CD4-positive, CD25-positive, alpha-beta regulatory T cell (primary cell): ENCODE data around the gene CYTIP. TPM values are rescaled to one million over a fixed set of nuclear protein-coding genes. Genes with fewer than 3 reads are reported as not detected.

Experiments
- ATAC-seq, 2 donors: fragments of 150-1000 bp; cut with Tn5 transposase; one replicate each; pipeline ENCODE4 v1.10.0; 2021; ENCODE audit warnings: low read depth in 2 of 2, moderate number of reproducible peaks in 2 of 2, moderate library complexity in 1 of 2
- DNase-seq, 3 donors: peaks; one replicate each; pipeline versions ENCODE4 v3.0.0 to v3.0.0-alpha.2; 2012 to 2022; ENCODE audit warnings: mixed read lengths in 1 of 3
- H3K27ac ChIP-seq: one replicate; pipeline ENCODE4 v1.7.0; 2013; ENCODE audit warnings: mild to moderate bottlenecking, low read length; ENCODE audit not compliant: insufficient read depth, poor library complexity, severe bottlenecking
- H3K27me3 ChIP-seq: one replicate; pipeline ENCODE4 v1.7.0; 2013; ENCODE audit warnings: low read length; ENCODE audit not compliant: control insufficient read depth, insufficient read depth
- H3K36me3 ChIP-seq: one replicate; pipeline ENCODE4 v1.7.0; 2013; ENCODE audit warnings: mild to moderate bottlenecking, low read length, moderate library complexity; ENCODE audit not compliant: control insufficient read depth, insufficient read depth
- H3K4me1 ChIP-seq: 2 replicates; pipeline ENCODE4 v1.7.0; 2013; ENCODE audit warnings: mild to moderate bottlenecking, low read length; ENCODE audit not compliant: insufficient read depth, control insufficient read depth, poor library complexity, severe bottlenecking
- H3K4me3 ChIP-seq: one replicate; pipeline ENCODE4 v1.7.0; 2013; ENCODE audit warnings: low read depth, mild to moderate bottlenecking, low read length, moderate library complexity
- H3K9me3 ChIP-seq, 2 experiments: 1 replicate in 1 of 2; 2 replicates in 1 of 2; pipeline ENCODE4 v1.7.0; 2013; ENCODE audit warnings: low read length in 2 of 2, mild to moderate bottlenecking in 1 of 2, moderate library complexity in 1 of 2; ENCODE audit not compliant: control insufficient read depth in 2 of 2
- H3K27ac Mint-ChIP-seq, 3 donors: one replicate each; pipeline ENCODE4 v1.8.0; 2020 to 2022; ENCODE audit warnings: mild to moderate bottlenecking in 3 of 3, mixed read lengths in 3 of 3, moderate library complexity in 2 of 3
- H3K27me3 Mint-ChIP-seq: one replicate; pipeline ENCODE4 v1.8.0; 2022; ENCODE audit warnings: mild to moderate bottlenecking, mixed read lengths
- H3K36me3 Mint-ChIP-seq: one replicate; pipeline ENCODE4 v1.8.0; 2020; ENCODE audit warnings: mixed read lengths
- H3K4me1 Mint-ChIP-seq, 4 donors: one replicate each; pipeline ENCODE4 v1.8.0; 2020 to 2022; ENCODE audit warnings: mixed read lengths in 4 of 4, mild to moderate bottlenecking in 1 of 4
- H3K4me3 Mint-ChIP-seq, 4 donors: one replicate each; pipeline ENCODE4 v1.8.0; 2020 to 2022; ENCODE audit warnings: mild to moderate bottlenecking in 4 of 4, mixed read lengths in 4 of 4, moderate library complexity in 3 of 4
- H3K9me3 Mint-ChIP-seq, 7 donors: one replicate each; pipeline ENCODE4 v1.8.0; 2020 to 2022; ENCODE audit warnings: mixed read lengths in 7 of 7, mild to moderate bottlenecking in 3 of 7, moderate library complexity in 2 of 7
- polyA plus RNA-seq, 4 donors: library from polyadenylated mRNA; unstranded; fragments of 300-500 nt; fragmentation: Illumina TruSeq; gene quantifications; one replicate each; pipeline ENCODE4 v1.2.3, GENCODE V29; 2021
- total RNA-seq: library from RNA; stranded (reverse); gene quantifications from one replicate; pipeline ENCODE4 v1.2.3, GENCODE V29; 2022

The CYTIP gene
- total and polyA plus RNA-seq, 5 donors from 2014 or later, result 123 to 454 (median 173) TPM

DNA sequence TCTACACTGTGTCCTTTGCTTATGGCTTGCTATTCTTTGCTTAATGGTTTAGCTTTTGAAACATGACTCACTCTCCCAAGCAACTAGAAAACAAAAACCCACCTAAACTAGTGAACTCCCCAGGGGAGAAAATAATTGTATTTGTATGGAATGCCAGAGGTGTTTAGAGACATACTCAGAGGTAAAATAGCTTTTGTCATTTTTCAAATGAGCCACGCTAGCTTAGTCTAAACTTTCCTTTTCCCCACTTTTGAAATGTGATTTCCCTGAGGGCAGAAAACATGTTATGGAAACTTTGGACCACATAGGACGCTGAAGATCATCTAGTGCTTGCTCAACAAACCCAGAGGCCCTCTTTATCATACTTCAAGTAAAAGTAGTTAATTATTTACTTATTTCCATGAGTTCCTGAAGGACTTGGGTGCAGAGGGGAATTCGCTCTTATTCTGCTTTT, 16.5 kb upstream of the CYTIP start:
- H3K36me3 Mint-ChIP-seq, result no peaks in the 10 kb centered on the region
- H3K4me3 ChIP-seq, result no peak overlapping the region
- H3K27ac Mint-ChIP-seq, result peak overlapping the region in 1 of 3 donors; percentile 0
- ATAC-seq, result no peak
- H3K4me1 Mint-ChIP-seq, result peaks cover 0 to 57% (median 23%) of the 10 kb centered on the region in 4 donors
- peaks cover 12% of the 10 kb centered on the region for H3K4me1 ChIP-seq
- no peaks in the 10 kb centered on the region for H3K36me3 ChIP-seq
- no peaks in the 10 kb centered on the region for H3K9me3 ChIP-seq
- no peak overlapping the region for H3K27ac ChIP-seq
- no peak for DNase-seq
- no peaks in the 10 kb centered on the region for H3K27me3 ChIP-seq
- H3K4me3 Mint-ChIP-seq, result no peak overlapping the region
- H3K9me3 Mint-ChIP-seq, result peaks cover 0 to 2% (median 0%) of the 10 kb centered on the region in 7 donors
- H3K27me3 Mint-ChIP-seq, result no peaks in the 10 kb centered on the region

DNA sequence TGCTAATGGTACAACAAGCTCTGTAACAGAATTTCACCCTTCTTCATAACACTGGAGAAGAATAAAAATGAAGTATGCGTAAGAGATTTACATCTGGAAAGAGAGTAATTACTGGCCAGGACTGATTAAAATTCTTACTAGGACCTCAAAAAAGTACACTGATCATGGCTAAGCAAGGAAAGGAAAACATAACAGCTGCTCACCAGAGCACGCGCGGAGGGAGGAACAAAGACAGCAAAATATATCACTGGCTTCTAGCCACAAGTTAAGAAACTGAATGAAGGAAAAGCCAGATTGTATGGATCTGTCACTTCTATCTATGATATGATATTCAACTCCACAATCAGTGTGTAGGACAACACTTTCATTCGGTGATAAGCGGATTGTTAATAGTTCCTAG, 15.6 kb upstream of the CYTIP start:
- Mint-ChIP-seq H3K27ac (no peak overlapping the region), H3K4me3 (no peak overlapping the region)
- peaks cover 8% of the 10 kb centered on the region for H3K4me1 ChIP-seq

DNA sequence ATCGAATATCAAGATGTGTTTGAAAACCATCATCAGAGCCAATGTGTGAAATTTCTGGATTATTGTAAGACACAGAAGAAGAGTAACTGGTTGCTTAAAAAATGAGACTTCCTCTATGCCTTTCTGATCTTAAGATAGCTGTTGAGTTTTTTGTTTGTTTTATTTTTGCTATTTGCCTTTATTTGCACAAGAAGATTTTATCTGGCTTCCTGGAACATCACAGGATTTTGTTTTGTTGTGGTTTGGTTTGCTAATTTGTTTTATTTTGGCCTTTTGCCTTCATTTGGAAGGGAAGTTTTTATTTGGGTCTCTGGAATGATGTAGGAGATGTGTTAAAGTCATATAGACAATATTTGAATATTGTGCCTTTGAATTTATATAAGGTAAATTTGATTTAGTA, 3.9 kb upstream of the CYTIP start:
- no peak for DNase-seq
- no peaks in the 10 kb centered on the region for H3K36me3 ChIP-seq
- Mint-ChIP-seq H3K4me3 (peak overlapping the region; percentile 30 to 76 (median 60)), H3K27me3 (peaks cover 6% of the 10 kb centered on the region), H3K4me1 (peaks cover 28 to 63% (median 36%) of the 10 kb centered on the region in 4 donors), H3K9me3 (peaks cover 0 to 2% (median 0%) of the 10 kb centered on the region in 7 donors), H3K36me3 (peaks cover 5% of the 10 kb centered on the region), H3K27ac (peak overlapping the region; percentile 52 to 91 (median 91))
- peak overlapping the region; percentile 52 for H3K27ac ChIP-seq
- H3K27me3 ChIP-seq, result no peaks in the 10 kb centered on the region
- H3K4me1 ChIP-seq, result peaks cover 47% of the 10 kb centered on the region
- peak overlapping the region; percentile 56 for H3K4me3 ChIP-seq
- no peak for ATAC-seq
- no peaks in the 10 kb centered on the region for H3K9me3 ChIP-seq

More for the DNA sequence above, 15.6 kb upstream of the CYTIP start:
- no peaks in the 10 kb centered on the region for H3K27me3 Mint-ChIP-seq
- Histone ChIP-seq H3K9me3 (no peaks in the 10 kb centered on the region), H3K27ac (no peak overlapping the region), H3K27me3 (no peaks in the 10 kb centered on the region), H3K36me3 (no peaks in the 10 kb centered on the region), H3K4me3 (no peak overlapping the region)
- ATAC-seq (no peak), DNase-seq (no peak)
- no peaks in the 10 kb centered on the region for H3K36me3 Mint-ChIP-seq
- H3K9me3 Mint-ChIP-seq, result peaks cover 0 to 4% (median 0%) of the 10 kb centered on the region in 7 donors
- H3K4me1 Mint-ChIP-seq, result peaks cover 0 to 50% (median 18%) of the 10 kb centered on the region in 4 donors

DNA sequence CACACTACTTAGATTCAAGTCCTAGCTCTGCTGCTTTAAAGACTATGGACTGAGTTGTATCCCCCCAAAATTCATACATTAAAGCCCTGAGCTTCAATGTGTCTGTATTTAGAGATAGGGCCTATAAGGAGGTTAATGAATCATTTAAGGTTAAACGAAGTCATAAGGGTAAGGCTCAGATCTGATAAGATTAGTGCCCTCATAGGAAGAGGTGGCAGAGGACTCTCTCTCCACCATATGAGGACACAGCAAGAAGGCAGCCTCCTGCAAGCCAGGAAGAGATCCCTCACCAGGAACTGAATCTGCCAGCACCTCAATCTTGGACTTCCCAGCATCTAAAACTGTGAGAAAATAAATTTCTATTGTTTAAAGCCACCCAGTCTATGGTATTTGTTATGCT, 3.1 kb upstream of the CYTIP start:
- ATAC-seq (peak; percentile 18 to 19), DNase-seq (no peak)
- H3K4me3 Mint-ChIP-seq, result peak overlapping the region; percentile 30 to 76 (median 58)
- Histone ChIP-seq H3K27ac (peak overlapping the region; percentile 52), H3K27me3 (no peaks in the 10 kb centered on the region), H3K9me3 (no peaks in the 10 kb centered on the region), H3K4me3 (peak overlapping the region; percentile 56), H3K36me3 (peaks cover 4% of the 10 kb centered on the region), H3K4me1 (peaks cover 46% of the 10 kb centered on the region)
- peaks cover 5% of the 10 kb centered on the region for H3K27me3 Mint-ChIP-seq
- H3K4me1 Mint-ChIP-seq, result peaks cover 23 to 58% (median 35%) of the 10 kb centered on the region in 4 donors
- peaks cover 0 to 3% (median 0%) of the 10 kb centered on the region in 7 donors for H3K9me3 Mint-ChIP-seq
- H3K36me3 Mint-ChIP-seq, result peaks cover 12% of the 10 kb centered on the region
- peak overlapping the region; percentile 52 to 91 (median 81) for H3K27ac Mint-ChIP-seq

DNA sequence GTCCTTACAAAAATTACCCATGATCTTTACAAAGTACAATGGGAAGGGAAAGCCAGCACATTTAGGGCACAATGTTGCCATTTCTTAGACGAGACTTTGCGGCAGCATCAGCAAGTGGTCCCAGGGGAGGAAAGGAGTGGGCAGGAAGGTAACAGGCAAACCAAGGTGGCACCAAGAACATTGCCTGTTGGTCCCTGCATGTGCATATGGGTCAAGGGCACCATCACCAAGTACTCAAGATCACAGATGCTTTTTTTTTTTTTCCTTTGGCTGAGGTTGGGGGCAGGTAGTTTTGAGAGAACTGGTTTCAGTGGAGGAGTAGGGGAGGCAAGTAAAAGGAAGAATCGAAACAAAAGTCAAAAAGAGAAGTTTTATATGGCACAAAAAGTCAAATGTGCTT, 752 bp upstream of the CYTIP start:
- Mint-ChIP-seq H3K36me3 (peaks cover 36% of the 10 kb centered on the region), H3K27me3 (peaks cover 5% of the 10 kb centered on the region), H3K9me3 (peaks cover 0 to 6% (median 0%) of the 10 kb centered on the region in 7 donors), H3K27ac (peak overlapping the region; percentile 95 to 99 (median 98)), H3K4me3 (peak overlapping the region; percentile 95 to 96 (median 96)), H3K4me1 (peaks cover 19 to 48% (median 31%) of the 10 kb centered on the region in 4 donors)
- DNase-seq, result peak in 1 of 3 donors; percentile 71
- Histone ChIP-seq H3K4me1 (peaks cover 46% of the 10 kb centered on the region), H3K9me3 (no peaks in the 10 kb centered on the region), H3K27ac (peak overlapping the region; percentile 93), H3K36me3 (peaks cover 17% of the 10 kb centered on the region), H3K27me3 (no peaks in the 10 kb centered on the region), H3K4me3 (peak overlapping the region; percentile 100)
- ATAC-seq, result no peak

DNA sequence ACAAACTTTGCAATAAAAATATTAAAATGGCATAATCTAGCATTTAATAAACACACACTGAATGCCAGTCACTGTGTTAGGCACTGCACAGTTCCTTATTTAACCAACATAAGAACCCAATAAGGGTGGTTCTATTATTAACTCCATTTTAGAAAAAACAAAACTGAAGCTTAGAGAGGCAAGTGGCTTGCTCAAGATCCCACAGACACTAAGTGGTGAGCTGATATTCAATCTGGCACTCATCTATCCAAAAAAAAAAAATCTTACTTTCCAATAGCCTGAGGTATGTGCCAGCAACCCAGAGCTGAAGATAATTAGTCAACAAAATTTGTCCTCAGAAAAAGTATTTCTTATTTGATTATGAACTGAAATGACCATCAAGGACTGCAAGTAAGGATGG, 799 bp downstream of the CYTIP start:
- H3K36me3 Mint-ChIP-seq, result peaks cover 48% of the 10 kb centered on the region
- peak overlapping the region; percentile 95 to 96 (median 96) for H3K4me3 Mint-ChIP-seq
- H3K27ac Mint-ChIP-seq, result peak overlapping the region; percentile 95 to 99 (median 98)
- peak overlapping the region; percentile 93 for H3K27ac ChIP-seq
- H3K4me1 Mint-ChIP-seq, result peaks cover 14 to 37% (median 25%) of the 10 kb centered on the region in 4 donors
- DNase-seq (peak in 1 of 3 donors; percentile 57), ATAC-seq (no peak)
- peaks cover 19% of the 10 kb centered on the region for H3K36me3 ChIP-seq
- H3K9me3 ChIP-seq, result no peaks in the 10 kb centered on the region
- H3K27me3 Mint-ChIP-seq, result peaks cover 5% of the 10 kb centered on the region
- peak overlapping the region; percentile 100 for H3K4me3 ChIP-seq
- peaks cover 0 to 6% (median 0%) of the 10 kb centered on the region in 7 donors for H3K9me3 Mint-ChIP-seq
- H3K4me1 ChIP-seq, result peaks cover 45% of the 10 kb centered on the region
- H3K27me3 ChIP-seq, result no peaks in the 10 kb centered on the region

DNA sequence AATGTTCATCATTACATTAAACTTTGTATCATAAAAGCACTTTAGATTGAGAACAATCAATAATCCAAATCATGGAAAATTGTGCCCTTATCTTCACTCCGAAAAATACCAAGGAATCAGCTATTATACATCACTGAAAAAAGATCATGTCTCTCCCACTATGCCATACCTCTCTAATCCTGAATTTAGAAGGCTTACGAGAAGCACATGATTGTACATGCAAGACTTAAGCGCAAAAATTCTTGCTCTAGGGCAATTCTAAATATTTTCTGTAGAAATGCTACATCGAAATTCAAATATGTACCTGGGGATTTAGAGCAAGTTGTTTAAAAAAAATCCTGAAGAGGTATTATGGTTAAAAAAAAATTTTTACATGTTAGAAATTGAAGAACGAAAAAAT, 1.3 kb downstream of the CYTIP start:
- Histone ChIP-seq H3K27me3 (no peaks in the 10 kb centered on the region), H3K27ac (peak overlapping the region; percentile 93), H3K36me3 (peaks cover 23% of the 10 kb centered on the region), H3K4me3 (peak overlapping the region; percentile 100), H3K4me1 (peaks cover 40% of the 10 kb centered on the region), H3K9me3 (no peaks in the 10 kb centered on the region)
- Mint-ChIP-seq H3K4me3 (peak overlapping the region; percentile 95 to 96 (median 96)), H3K4me1 (peaks cover 9 to 37% (median 23%) of the 10 kb centered on the region in 4 donors), H3K27ac (peak overlapping the region; percentile 95 to 99 (median 98)), H3K9me3 (peaks cover 0 to 7% (median 0%) of the 10 kb centered on the region in 7 donors), H3K27me3 (peaks cover 5% of the 10 kb centered on the region), H3K36me3 (peaks cover 52% of the 10 kb centered on the region)
- DNase-seq, result peak in 1 of 3 donors; percentile 56
- no peak for ATAC-seq

DNA sequence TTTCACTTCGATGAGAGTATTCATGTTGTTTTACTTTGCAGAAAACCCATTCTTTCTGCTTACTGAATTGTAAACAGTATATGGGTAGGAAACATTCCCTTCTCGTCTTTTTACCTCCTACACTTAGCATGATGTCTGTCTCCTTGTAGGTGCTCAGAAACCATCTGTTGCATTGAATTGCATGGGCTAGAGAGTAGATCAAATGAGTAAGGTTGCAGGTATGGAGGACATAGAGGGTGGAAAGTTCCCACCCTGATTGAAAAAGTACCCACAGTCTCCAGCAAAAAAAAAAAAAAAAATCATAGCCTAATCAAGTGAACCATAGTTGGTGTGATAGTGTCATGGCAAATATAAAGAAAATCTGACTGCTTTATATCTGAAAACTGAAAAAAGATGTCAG, 1.7 kb downstream of the CYTIP start:
- H3K27me3 ChIP-seq, result no peaks in the 10 kb centered on the region
- peak overlapping the region; percentile 100 for H3K4me3 ChIP-seq
- peaks cover 36% of the 10 kb centered on the region for H3K4me1 ChIP-seq
- H3K36me3 Mint-ChIP-seq, result peaks cover 54% of the 10 kb centered on the region
- peaks cover 5 to 34% (median 18%) of the 10 kb centered on the region in 4 donors for H3K4me1 Mint-ChIP-seq
- H3K4me3 Mint-ChIP-seq, result peak overlapping the region; percentile 95 to 96 (median 96)
- peaks cover 5% of the 10 kb centered on the region for H3K27me3 Mint-ChIP-seq
- ATAC-seq (no peak), DNase-seq (peak in 1 of 3 donors; percentile 55)
- peak overlapping the region; percentile 95 to 99 (median 98) for H3K27ac Mint-ChIP-seq
- peaks cover 0 to 7% (median 0%) of the 10 kb centered on the region in 7 donors for H3K9me3 Mint-ChIP-seq
- peak overlapping the region; percentile 93 for H3K27ac ChIP-seq
- no peaks in the 10 kb centered on the region for H3K9me3 ChIP-seq
- H3K36me3 ChIP-seq, result peaks cover 24% of the 10 kb centered on the region
